Sigmoid colon (tissue), 7 donors: Measurements from ENCODE around the gene TOX3. TPM values are rescaled to one million over a fixed set of nuclear protein-coding genes. Genes with fewer than 3 reads are reported as not detected.

Experiments used
- DNase-seq: peaks from one replicate; pipeline ENCODE4 v3.0.0-alpha.2; 2019
- H3K27ac ChIP-seq, 4 donors: fragments of 200-600 bp; sonication (generic); one replicate each; pipeline ENCODE4 v1.5.1; 2016 to 2019; ENCODE audit warnings: mild to moderate bottlenecking in 1 of 4
- H3K27me3 ChIP-seq, 3 donors: fragments of 200-600 bp; sonication (generic); one replicate each; pipeline ENCODE4 v1.5.1; 2019; ENCODE audit warnings: mild to moderate bottlenecking in 1 of 3
- H3K36me3 ChIP-seq, 4 donors: fragments of 200-600 bp; sonication (generic); one replicate each; pipeline ENCODE4 v1.5.1; 2016 to 2019
- H3K4me1 ChIP-seq, 4 donors: fragments of 200-600 bp; sonication (generic); one replicate each; pipeline ENCODE4 v1.5.1; 2017 to 2019
- H3K4me3 ChIP-seq, 4 donors: fragments of 200-600 bp; sonication (generic); one replicate each; pipeline ENCODE4 v1.5.1; 2017 to 2019; ENCODE audit warnings: mild to moderate bottlenecking in 2 of 4, moderate library complexity in 1 of 4
- H3K9me3 ChIP-seq, 4 donors: fragments of 200-600 bp in 3 of 4; sonication (generic) in 3 of 4; one replicate each; pipeline versions ENCODE4 v1.5.1 to v1.6.1; 2013 to 2019
- CTCF ChIP-seq, 4 experiments: fragments of 450-650 bp in 3 of 4; fragments of 200-600 bp in 1 of 4; IDR thresholded peaks; one replicate each; pipeline ENCODE4 v1.5.1; 2016 to 2019; ENCODE audit warnings: antibody characterized with exemption in 4 of 4, mild to moderate bottlenecking in 3 of 4, moderate library complexity in 2 of 4
- EP300 ChIP-seq, 4 donors: sonication (generic); formaldehyde crosslinking; IDR thresholded peaks; one replicate each; pipeline ENCODE4 v1.6.1; 2017; ENCODE audit warnings: antibody characterized with exemption in 4 of 4
- POLR2A ChIP-seq, 2 donors: fragments of 450-650 bp; IDR thresholded peaks; one replicate each; pipeline ENCODE4 v1.6.1; 2016; ENCODE audit warnings: antibody characterized with exemption in 2 of 2, mild to moderate bottlenecking in 2 of 2, moderate library complexity in 2 of 2
- POLR2AphosphoS5 ChIP-seq, 4 donors: sonication (generic); formaldehyde crosslinking; IDR thresholded peaks; one replicate each; pipeline ENCODE4 v1.6.1; 2017; ENCODE audit warnings: antibody characterized with exemption in 4 of 4
- WGBS, 2 donors: extraction: QIAGEN DNeasy Blood & Tissue Kit; methylation state at CpG; one replicate each; pipeline ENCODE4 v1.1.7; 2013; 5-methylcytosine and 5-hydroxymethylcytosine counted together
- intact Hi-C: fragments of 100-400 bp; cut with DNase I; formaldehyde crosslinking; loops from one replicate; pipeline ENCODE4 v1.15.1; 2023
- polyA plus RNA-seq, 3 donors: library from polyadenylated mRNA; stranded (reverse); fragments of 200-250 nt; gene quantifications; one replicate each; pipeline ENCODE4 v1.2.3, GENCODE V29; 2013
- total RNA-seq, 4 donors: library from RNA; depleted of rRNA; stranded (reverse); fragments of >200 nt; gene quantifications; one replicate each; pipeline ENCODE4 v1.1.0, GENCODE V29; 2016
- donor health status: healthy with polysubstance abuse.
- donor health status: Bipolar disorder and iron deficiency.
- donor health status: healthy.

TOX3 gene
- total and polyA plus RNA-seq, 7 donors = 0.28 to 18.0 (median 7.1) TPM; not detected in 1

DNA sequence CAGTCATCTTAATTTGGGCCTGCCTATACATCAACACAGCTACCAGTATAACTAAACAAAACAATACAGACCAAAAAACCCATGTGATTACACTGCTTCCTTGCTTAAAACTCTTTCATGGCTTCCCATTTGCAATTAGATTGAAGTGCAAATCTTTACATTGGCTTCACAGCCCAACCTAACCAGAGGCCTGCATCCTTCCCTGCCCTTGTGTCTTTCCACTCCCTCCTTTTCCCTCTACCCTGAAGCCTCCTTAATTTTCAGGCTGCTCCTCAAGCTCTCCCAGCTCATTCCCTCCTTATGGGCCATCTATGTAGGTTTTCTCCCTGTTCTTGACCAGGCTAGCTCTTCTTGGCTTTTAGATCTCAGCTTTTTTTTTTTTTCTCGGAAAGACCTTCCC, 147.8 kb downstream of the TOX3 start:
- Histone ChIP-seq H3K9me3 (no peaks in the 10 kb centered on the region), H3K36me3 (no peaks in the 10 kb centered on the region), H3K27ac (no peak overlapping the region), H3K4me1 (no peaks in the 10 kb centered on the region), H3K27me3 (no peaks in the 10 kb centered on the region), H3K4me3 (no peak overlapping the region)
- WGBS, 2 donors = 87 to 90% methylated on average over 1 of the region's 1 CpG
- no peak for DNase-seq
- TF ChIP-seq EP300 (IDR thresholded peaks at IDR 0.05) (no peak), CTCF (IDR thresholded peaks at IDR 0.05) (no peak), POLR2AphosphoS5 (IDR thresholded peaks at IDR 0.05) (no peak), POLR2A (IDR thresholded peaks at IDR 0.05) (no peak)
- intact Hi-C loops = no loop called here

DNA sequence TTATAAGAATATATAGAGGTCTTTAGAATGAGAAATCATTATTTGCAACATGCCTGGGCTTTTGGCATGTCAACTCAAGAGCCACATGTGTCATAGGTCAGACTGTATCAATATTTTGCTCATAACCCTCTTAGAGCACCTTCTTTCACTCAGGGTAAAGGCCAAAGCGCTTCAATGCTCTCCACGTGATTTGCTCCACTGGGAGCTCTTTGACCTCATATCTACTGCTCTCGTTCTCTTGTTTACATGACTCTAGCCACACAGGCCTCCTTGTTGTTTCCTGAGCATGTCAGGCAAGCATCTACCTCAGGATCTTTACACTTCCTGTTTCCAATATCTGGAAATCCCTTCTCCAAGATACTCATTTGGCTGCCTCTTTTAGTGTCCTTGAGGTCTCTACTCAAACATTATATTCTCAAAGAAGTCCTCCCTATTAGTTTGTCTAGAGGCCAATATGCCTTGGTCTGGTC, 148.4 kb downstream of the TOX3 start:
- H3K4me1 ChIP-seq = no peaks in the 10 kb centered on the region
- H3K4me3 ChIP-seq = no peak overlapping the region
- no peak for DNase-seq
- WGBS, 2 donors = 51 to 55% methylated on average over 3 of the region's 3 CpGs
- no peak overlapping the region for H3K27ac ChIP-seq
- no peak for TF ChIP-seq POLR2AphosphoS5 (IDR thresholded peaks at IDR 0.05)
- no peak for TF ChIP-seq EP300 (IDR thresholded peaks at IDR 0.05)
- no peak for TF ChIP-seq CTCF (IDR thresholded peaks at IDR 0.05)
- no peak for TF ChIP-seq POLR2A (IDR thresholded peaks at IDR 0.05)
- no peaks in the 10 kb centered on the region for H3K27me3 ChIP-seq
- no peaks in the 10 kb centered on the region for H3K9me3 ChIP-seq
- H3K36me3 ChIP-seq = no peaks in the 10 kb centered on the region
- intact Hi-C loops = no loop called here

DNA sequence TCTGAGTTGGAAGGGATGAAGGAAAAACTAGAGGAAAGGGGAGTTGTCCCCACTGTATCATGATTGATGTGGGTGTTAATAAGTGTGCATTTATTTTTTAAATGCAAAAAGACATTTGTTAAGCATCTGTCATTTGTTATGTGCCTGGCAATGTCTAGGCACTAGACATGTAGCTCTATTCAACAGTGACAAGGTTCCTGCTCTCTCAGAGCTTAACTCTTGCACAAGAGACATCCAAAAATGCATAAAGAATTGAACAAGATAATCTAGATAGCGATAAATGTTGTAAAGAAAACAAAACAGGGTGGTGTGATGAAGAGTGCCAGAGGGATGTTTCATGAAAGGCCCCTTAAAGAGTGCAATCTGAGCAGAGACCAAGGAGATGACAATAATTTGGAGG, 148.9 kb downstream of the TOX3 start:
- no peak overlapping the region for H3K27ac ChIP-seq

GRCh38 chr16:52393448-52393847, 153.5 kb downstream of the TOX3 start:
- no peak overlapping the region for H3K4me3 ChIP-seq
- no peaks in the 10 kb centered on the region for H3K36me3 ChIP-seq
- H3K27ac ChIP-seq = no peak overlapping the region
- no peaks in the 10 kb centered on the region for H3K27me3 ChIP-seq
- no peaks in the 10 kb centered on the region for H3K4me1 ChIP-seq
- H3K9me3 ChIP-seq = no peaks in the 10 kb centered on the region
- DNase-seq = no peak
- 89 to 95% methylated on average over 3 of the region's 3 CpGs for WGBS, 2 donors
- intact Hi-C loops = no loop called here
- TF ChIP-seq EP300 (IDR thresholded peaks at IDR 0.05) = no peak
- TF ChIP-seq POLR2A (IDR thresholded peaks at IDR 0.05) = no peak
- no peak for TF ChIP-seq CTCF (IDR thresholded peaks at IDR 0.05)
- no peak for TF ChIP-seq POLR2AphosphoS5 (IDR thresholded peaks at IDR 0.05)

More for the DNA sequence above, 148.9 kb downstream of the TOX3 start:
- DNase-seq = no peak
- intact Hi-C loops = no loop called here
- 84 to 90% methylated on average over 1 of the region's 1 CpG for WGBS, 2 donors
- no peaks in the 10 kb centered on the region for H3K9me3 ChIP-seq
- H3K36me3 ChIP-seq = no peaks in the 10 kb centered on the region
- no peaks in the 10 kb centered on the region for H3K4me1 ChIP-seq
- no peaks in the 10 kb centered on the region for H3K27me3 ChIP-seq
- TF ChIP-seq POLR2AphosphoS5 (IDR thresholded peaks at IDR 0.05) = no peak
- TF ChIP-seq CTCF (IDR thresholded peaks at IDR 0.05) = no peak
- no peak for TF ChIP-seq POLR2A (IDR thresholded peaks at IDR 0.05)
- TF ChIP-seq EP300 (IDR thresholded peaks at IDR 0.05) = no peak
- no peak overlapping the region for H3K4me3 ChIP-seq

DNA sequence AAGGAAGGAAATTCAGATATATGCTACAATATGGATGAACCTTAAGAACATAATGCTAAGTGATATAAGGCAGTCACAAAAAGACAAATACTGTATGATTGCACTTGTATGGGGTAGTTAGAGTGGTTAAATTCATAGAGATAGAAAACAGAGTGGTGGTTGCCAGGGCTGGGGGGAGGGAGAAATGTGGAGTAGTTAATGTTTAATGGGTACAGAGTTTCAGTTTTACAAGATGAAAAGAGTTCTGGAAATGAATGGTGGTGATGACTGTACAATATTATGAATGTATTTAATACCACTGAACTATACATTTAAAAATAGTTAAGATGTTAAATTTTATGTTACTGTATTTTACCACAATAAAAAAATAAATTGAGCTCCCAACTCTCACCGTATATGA, 157.9 kb downstream of the TOX3 start:
- no peak overlapping the region for H3K4me3 ChIP-seq
- H3K27ac ChIP-seq = no peak overlapping the region
- intact Hi-C loops = loop anchor here (10.0 kb wide), 1 partner anchor 156 kb away; the partner anchor contains the start of gene TOX3
- TF ChIP-seq POLR2AphosphoS5 (IDR thresholded peaks at IDR 0.05) = no peak
- TF ChIP-seq POLR2A (IDR thresholded peaks at IDR 0.05) = no peak
- WGBS, 2 donors = 31 to 34% methylated on average over 1 of the region's 1 CpG
- DNase-seq = no peak
- no peaks in the 10 kb centered on the region for H3K36me3 ChIP-seq
- peaks cover 0 to 19% (median 3%) of the 10 kb centered on the region in 4 donors for H3K4me1 ChIP-seq
- H3K27me3 ChIP-seq = no peaks in the 10 kb centered on the region
- H3K9me3 ChIP-seq = no peaks in the 10 kb centered on the region
